Stimulated activated CD8-positive, alpha-beta memory T cell treated with anti-CD3 and anti-CD28 coated beads, Interleukin-12 subunit alpha, Interleukin-12 subunit beta, amount 100 ng/mL, for 1 hour (primary cell): ENCODE data around the gene CYBA.

ENCODE experiments used
- DNase-seq: peaks from one replicate; pipeline ENCODE4 v3.0.0-alpha.2; 2020; ENCODE audit warnings: low read depth

CYBA gene

DNA sequence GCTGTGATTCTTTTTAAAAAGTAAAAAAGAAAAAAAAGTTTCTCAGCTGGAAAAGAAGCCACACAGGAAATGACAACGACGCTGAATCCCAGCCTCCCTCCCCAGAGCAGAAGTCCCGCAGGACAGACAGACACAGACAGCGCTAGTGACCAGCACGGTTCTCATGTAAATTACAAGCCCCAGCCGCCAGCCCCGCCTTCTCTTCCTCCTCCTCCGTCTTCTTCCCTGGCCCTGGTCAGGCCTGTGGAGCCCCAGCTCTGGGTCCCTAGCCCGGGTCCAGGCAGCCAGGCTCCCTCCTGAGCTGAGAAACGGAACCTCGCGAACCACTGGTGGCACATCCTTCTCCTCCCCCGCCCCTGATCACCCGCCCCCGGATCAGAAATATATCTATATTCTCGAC is 19.5 kb downstream of the CYBA start:
- no peak for DNase-seq

DNA sequence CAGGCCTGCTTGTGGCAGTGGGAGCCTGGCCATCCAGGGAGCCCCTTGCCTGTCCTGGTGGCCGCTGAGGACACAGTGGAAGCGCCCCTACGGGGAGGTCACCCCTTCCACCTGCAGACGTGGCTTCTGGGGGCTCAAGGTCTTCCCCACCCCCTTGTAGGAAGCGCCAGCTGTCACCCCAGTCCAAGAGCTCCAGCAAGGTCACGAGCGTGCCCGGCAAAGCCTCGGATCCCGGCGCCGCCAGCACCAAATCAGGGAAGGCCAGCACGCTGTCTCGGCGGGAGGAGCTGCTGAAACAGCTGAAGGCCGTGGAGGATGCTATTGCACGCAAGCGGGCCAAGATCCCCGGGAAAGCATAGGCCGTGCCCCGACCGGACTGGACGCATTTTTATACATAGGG is 19.9 kb downstream of the CYBA start:
- no peak for DNase-seq

DNA sequence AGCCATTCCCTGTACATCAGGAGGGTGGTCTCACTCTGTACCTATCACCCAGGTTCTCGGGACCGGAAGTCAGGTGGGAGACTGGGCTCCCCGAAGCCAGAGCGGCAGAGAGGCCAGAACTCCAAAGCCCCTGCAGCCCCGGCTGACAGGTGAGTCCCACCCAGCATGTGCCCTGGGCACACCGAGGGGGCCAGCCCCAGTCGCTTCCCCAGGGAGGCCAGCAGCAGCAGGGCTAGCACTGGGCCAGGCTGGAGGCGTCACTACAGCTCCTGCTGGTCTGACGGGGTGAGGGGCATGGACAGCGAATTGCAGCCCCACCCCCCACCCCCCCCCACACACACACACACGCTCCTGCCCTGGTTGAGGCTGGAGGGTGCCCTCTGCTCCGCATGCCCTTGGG is 20.4 kb downstream of the CYBA start:
- DNase-seq: no peak

- no peak for DNase-seq
These were observed 21.0 kb downstream of the CYBA start for GRCh38 chr16:88629835-88630234.

DNA sequence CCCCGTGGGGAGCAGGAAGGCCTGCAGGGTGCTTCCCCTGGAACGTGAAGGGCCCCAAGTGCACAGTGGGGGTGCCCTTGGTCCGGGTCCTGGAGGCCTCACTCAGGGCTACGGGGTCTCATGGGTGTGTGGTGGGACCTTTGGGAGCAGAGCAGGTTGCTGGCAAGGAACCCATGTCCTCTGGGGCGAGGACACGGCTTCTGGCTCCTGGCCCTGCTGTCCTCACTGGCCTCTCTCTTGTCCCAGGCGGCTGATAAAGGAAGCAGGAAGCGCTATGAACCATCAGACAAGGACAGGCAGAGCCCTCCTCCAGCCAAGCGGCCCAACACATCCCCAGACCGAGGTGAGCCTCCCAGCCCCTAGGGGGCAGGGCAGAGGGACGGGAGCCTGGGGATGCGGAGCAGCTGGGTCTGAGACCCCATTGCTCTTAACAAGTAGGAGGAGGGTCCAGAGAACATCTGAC is 22.3 kb downstream of the CYBA start:
- DNase-seq: no peak

DNA sequence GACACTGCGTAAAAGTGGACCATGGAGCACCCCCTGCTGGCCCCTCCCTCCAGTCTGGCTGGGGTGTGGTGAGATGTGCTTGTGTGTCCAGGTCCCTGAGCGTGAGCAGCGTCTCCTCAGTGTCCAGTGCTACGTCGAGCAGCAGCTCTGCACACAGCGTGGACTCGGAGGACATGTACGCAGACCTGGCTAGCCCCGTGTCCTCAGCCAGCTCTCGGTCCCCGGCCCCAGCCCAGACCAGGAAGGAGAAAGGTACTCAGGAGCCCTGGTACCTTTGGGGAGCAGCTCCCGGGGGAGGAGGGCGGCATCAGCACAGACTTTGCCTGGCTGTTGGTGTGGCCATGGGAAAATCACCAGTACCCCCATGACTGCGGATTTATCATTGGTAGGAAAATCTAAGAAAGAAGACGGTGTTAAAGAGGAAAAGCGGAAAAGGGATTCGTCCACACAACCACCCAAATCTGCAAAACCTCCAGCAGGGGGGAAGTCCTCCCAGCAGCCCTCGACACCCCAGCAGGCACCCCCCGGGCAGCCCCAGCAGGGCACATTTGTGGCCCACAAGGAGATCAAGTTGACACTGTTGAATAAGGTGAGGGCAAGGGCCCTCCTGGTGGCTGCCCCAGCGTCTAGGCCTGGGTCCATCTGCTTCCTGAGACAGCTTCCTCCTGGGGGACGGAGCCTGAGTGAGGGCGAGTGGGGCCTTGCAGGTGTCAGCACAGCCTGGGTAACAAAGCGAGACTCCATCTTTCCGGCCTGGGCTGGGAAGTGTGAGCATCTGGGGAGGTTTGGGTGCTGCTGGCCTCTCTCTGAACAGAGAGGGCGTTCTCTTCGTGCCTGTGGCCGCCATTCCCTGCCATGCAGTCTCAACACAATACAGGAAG is 23.1 kb downstream of the CYBA start:
- no peak for DNase-seq

DNA sequence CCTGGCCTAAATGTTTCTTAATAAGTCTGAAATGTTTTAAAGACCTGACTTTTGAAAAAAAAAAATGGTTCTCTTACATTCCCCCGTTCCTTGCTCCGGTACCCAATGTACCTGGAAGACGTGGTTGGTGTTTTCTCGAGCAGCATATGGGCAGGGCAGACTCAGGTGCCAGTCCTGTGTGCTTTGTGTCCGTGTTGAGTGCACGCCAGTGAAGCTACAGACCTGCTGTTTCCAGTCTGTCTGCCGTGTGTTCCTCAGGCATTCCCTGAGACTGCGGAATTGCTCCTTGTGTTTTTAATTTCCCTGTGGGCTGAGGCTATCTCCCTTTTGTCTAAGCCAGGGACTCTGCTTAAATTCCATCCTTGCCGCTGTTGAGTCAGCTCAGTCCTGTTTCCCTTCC is 24.2 kb downstream of the CYBA start:
- DNase-seq: no peak

GRCh38 chr16:88624977-88625576 is 25.8 kb downstream of the CYBA start:
- DNase-seq: no peak

DNA sequence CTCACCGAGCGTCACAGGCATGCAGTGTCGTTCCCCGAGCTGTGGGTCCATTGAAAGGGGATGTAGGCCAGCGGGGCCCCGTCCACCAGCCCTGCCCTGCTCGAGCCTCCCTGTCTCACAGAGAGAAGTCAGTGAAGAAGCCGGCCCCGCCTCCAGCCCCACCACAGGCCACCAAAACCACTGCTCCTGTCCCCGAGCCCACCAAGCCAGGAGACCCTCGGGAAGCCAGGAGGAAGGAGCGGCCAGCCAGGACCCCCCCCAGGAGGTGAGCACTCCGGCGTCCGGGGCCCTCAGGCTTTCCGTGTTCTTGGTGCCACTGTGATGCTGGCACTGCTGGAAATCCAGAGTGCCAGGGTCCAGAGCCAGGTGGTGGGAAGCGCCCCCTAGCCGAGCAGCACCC is 26.4 kb downstream of the CYBA start:
- DNase-seq: no peak

- no peak for DNase-seq
These were observed 27.0 kb downstream of the CYBA start for GRCh38 chr16:88623858-88624257.

- DNase-seq: no peak
These were observed 28.0 kb downstream of the CYBA start for GRCh38 chr16:88622866-88623265.

GRCh38 chr16:88622125-88622524 is 28.7 kb downstream of the CYBA start:
- no peak for DNase-seq

GRCh38 chr16:88619859-88620815 is 30.7 kb downstream of the CYBA start:
- peak; percentile 56 for DNase-seq

GRCh38 chr16:88618956-88619667 is 31.7 kb downstream of the CYBA start:
- no peak for DNase-seq

- DNase-seq: no peak
These were observed 32.5 kb downstream of the CYBA start for GRCh38 chr16:88618182-88618955.

- no peak for DNase-seq
These were observed 33.4 kb downstream of the CYBA start for GRCh38 chr16:88617268-88618031.

- DNase-seq: no peak
These were observed 34.1 kb downstream of the CYBA start for GRCh38 chr16:88616736-88617135.

DNA sequence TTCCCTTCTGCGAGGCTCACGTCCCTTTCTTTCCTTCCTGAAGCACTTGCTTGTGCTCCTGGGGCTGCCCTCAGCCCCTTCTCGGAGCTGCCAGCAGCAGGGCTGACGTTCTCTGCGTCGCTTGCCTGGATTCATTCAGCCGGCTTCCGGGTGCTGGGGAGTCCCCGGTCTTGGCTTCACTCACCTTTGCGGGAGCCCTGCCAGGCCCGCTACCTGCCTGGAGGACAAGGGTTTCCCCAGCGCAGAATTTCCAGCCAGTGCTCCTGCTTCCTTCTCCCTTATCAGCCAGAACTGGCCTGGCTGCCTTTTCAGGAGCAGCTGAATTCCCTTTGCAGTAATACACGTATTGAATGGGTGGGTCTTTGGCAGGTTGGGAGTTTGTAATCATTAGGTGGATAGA is 34.5 kb downstream of the CYBA start:
- no peak for DNase-seq

- no peak for DNase-seq
These were observed 35.9 kb downstream of the CYBA start for GRCh38 chr16:88614818-88615580.
